Duodenal mucosa (tissue), 2 donors: ENCODE results near the gene F12.

Source experiments
- H3K27ac ChIP-seq: one replicate; pipeline ENCODE4 v1.7.0; 2013; ENCODE audit warnings: low read depth, low read length
- H3K27me3 ChIP-seq, 2 donors: one replicate each; pipeline ENCODE4 v1.7.0; 2013; ENCODE audit warnings: low read length in 2 of 2, control low read depth in 1 of 2; ENCODE audit not compliant: insufficient read depth in 2 of 2, control insufficient read depth in 1 of 2
- H3K36me3 ChIP-seq, 2 donors: one replicate each; pipeline ENCODE4 v1.7.0; 2013; ENCODE audit warnings: low read length in 2 of 2, control low read depth in 1 of 2; ENCODE audit not compliant: insufficient read depth in 2 of 2, control insufficient read depth in 1 of 2
- H3K4me1 ChIP-seq, 2 donors: one replicate each; pipeline ENCODE4 v1.7.0; 2013; ENCODE audit warnings: low read length in 2 of 2, control low read depth in 1 of 2; ENCODE audit not compliant: insufficient read depth in 2 of 2, control insufficient read depth in 1 of 2
- H3K4me3 ChIP-seq, 2 donors: one replicate each; pipeline ENCODE4 v1.7.0; 2013; ENCODE audit warnings: low read length in 2 of 2, low read depth in 1 of 2
- H3K9ac ChIP-seq, 2 donors: one replicate each; pipeline ENCODE4 v1.7.0; 2013; ENCODE audit warnings: low read length in 2 of 2, low read depth in 1 of 2
- H3K9me3 ChIP-seq, 2 donors: one replicate each; pipeline ENCODE4 v1.7.0; 2013; ENCODE audit warnings: low read length in 2 of 2, control low read depth in 1 of 2; ENCODE audit not compliant: control insufficient read depth in 1 of 2

F12 gene

DNA sequence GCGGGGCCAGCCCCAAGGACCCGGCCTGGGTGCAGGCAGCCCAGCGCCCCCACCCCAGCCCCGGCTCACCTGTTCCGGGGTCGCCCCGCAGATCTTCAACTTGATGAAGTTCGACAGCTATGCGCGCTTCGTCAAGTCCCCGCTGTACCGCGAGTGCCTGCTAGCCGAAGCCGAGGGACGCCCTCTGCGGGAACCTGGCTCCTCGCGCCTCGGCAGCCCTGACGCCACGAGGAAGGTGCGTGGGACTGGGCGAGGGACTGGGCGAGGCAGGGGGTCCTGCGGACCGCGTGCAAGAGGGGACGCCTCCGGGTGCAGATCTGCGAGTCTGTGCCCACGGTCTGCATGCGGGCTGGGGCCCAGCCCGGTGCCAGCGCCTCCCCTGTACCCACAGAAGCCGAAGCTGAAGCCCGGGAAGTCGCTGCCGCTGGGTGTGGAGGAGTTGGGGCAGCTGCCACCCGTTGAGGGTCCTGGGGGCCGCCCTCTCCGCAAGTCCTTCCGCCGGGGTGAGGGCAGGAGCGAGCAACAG, 42.0 kb downstream of the F12 start:
- H3K9ac ChIP-seq: peak overlapping the region in 1 of 2 donors; percentile 71

DNA sequence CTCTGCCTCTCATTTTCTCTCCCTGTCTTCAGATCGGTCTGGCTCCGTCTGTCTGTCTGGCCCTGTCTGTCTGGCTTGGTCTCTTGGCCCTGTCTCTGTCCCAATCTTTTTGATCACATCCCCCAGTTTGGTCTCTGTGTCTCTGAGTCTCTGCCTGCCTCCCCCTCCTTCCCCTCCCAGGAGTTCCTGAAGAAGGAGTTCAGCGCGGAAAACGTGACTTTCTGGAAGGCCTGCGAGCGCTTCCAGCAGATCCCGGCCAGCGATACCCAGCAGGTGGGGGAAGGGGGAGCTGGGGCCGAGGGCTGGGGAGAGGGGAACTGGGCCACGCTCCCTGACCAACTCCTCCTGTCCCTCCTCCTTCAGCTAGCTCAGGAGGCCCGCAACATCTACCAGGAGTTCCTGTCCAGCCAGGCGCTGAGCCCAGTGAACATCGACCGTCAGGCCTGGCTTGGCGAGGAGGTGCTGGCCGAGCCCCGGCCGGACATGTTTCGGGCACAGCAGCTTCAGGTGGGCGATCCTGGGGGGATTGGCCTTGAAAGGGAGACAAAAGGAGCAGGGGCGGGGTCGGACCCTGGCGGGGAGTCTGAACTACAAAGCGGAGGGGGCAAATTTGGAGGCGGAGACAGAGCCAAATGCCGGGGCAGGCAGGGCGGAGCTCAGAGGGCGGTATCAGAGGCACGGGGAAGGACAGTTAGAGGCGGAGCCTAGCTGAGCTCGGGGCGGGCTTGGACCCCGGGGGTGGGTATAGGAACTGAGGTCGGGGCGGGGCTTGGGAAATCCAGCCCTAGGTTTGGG, 42.6 kb downstream of the F12 start:
- peaks cover 67 to 78% of the 10 kb centered on the region in 2 donors for H3K4me1 ChIP-seq
- no peaks in the 10 kb centered on the region for H3K27me3 ChIP-seq
- peaks cover 0 to 7% of the 10 kb centered on the region in 2 donors for H3K36me3 ChIP-seq
- H3K4me3 ChIP-seq: peak overlapping the region; percentile 70 to 74
- H3K9me3 ChIP-seq: no peaks in the 10 kb centered on the region
- peak overlapping the region; percentile 71 to 79 for H3K9ac ChIP-seq
- peak overlapping the region; percentile 81 for H3K27ac ChIP-seq

More for the DNA sequence above, 42.0 kb downstream of the F12 start:
- H3K4me3 ChIP-seq: peak overlapping the region; percentile 70 to 74
- peaks cover 67 to 76% of the 10 kb centered on the region in 2 donors for H3K4me1 ChIP-seq
- H3K9me3 ChIP-seq: no peaks in the 10 kb centered on the region
- no peak overlapping the region for H3K27ac ChIP-seq
- H3K27me3 ChIP-seq: no peaks in the 10 kb centered on the region
- H3K36me3 ChIP-seq: peaks cover 0 to 7% of the 10 kb centered on the region in 2 donors

DNA sequence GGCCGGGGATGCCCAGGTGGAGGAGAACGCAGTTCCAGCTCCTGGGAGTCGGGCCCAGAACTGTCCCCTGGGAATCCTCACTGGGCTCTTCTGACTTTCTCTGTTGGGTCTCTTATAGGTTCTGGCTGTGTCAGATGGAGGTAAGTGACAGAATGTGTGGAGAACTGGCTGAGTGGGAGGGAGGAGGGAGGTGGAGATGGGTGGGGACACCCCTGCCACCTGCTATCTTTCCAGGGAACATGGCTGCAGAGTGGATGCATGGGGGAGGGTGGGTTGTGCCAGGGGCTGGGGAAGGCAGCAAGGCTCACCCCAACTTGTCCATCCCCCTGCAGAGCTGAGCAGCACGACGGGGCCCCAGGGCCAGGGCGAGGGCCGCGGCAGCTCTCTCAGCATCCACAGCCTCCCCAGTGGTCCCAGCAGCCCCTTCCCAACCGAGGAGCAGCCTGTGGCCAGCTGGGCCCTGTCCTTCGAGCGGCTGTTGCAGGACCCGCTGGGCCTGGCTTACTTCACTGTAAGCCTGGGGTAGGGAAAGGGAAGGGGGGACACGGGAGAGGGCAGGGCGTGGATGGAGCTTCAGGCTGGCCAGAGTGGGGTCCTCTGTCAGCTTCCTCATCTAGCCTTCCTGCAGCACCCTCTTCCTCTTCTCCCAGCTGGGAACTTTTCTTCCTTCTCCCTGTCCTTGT, 43.4 kb downstream of the F12 start:
- Histone ChIP-seq H3K4me3 (peak overlapping the region in 1 of 2 donors; percentile 74), H3K27me3 (no peaks in the 10 kb centered on the region), H3K36me3 (peaks cover 0 to 7% of the 10 kb centered on the region in 2 donors), H3K9ac (peak overlapping the region; percentile 32 to 71), H3K4me1 (peaks cover 62 to 79% of the 10 kb centered on the region in 2 donors), H3K9me3 (no peaks in the 10 kb centered on the region), H3K27ac (peak overlapping the region; percentile 81)

DNA sequence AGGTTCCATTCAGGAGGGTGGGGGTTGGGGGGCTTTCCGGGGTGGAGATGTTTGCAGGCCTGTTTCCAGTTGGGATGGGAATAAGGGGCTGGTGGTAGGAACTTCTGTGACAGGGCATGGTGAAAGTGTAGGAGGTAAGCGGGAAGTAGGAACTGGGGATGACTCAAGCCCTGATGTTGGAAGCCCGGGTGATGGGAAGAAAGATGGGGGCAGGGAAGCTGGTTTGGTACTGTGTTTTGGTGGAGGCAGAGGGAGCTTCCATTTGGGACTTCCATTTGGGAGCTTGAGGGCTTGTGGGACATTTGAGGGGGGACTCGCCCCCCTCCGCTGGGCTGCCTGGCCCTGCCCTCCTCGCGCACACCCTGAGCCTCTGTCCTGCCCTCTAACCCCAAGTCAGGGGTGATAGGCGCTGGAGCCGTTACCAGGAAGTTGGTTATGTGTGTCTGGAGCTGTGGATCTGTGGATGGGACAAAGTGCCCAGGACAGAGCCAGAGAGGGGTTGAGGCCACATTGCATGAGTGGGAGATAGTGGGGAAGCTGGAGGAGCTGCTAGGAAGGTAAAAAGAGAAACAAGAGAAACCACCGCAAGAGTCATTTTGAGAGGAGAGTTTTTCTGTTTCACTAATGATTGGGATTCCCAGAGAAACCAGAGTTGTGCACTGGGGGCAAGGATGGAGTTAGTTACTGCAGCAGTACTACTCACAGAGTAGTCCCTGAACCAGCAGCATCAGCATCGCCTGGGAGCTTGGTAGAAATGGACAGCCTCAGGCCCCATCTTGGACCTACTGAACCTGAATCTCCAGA, 45.0 kb downstream of the F12 start:
- Histone ChIP-seq H3K4me1 (peaks cover 57 to 80% of the 10 kb centered on the region in 2 donors), H3K36me3 (peaks cover 0 to 7% of the 10 kb centered on the region in 2 donors), H3K9ac (no peak overlapping the region), H3K27me3 (no peaks in the 10 kb centered on the region), H3K27ac (no peak overlapping the region), H3K9me3 (no peaks in the 10 kb centered on the region), H3K4me3 (no peak overlapping the region)

DNA sequence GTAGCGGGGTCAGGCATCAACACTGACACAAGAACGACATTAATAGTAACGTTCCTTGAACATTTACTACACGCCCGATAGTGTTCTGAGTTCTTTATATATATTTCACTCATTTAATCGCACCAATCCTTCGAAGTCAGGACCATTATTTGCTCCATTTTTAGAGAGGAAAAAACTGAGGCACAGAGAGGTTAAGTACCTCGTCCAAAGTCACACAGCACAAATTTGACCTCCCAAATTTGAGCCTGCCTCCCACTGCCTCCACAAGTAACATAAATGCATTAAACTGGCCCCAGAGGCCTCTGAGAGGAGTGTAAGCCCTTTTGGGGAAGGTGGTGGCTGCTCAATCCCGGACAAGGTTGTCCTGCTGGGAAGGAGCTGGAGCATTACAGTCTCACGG, 45.8 kb downstream of the F12 start:
- Histone ChIP-seq H3K9ac (no peak overlapping the region), H3K4me1 (peaks cover 53 to 80% of the 10 kb centered on the region in 2 donors), H3K27me3 (no peaks in the 10 kb centered on the region), H3K27ac (no peak overlapping the region), H3K9me3 (no peaks in the 10 kb centered on the region), H3K4me3 (peak overlapping the region; percentile 60 to 78), H3K36me3 (peaks cover 0 to 6% of the 10 kb centered on the region in 2 donors)

DNA sequence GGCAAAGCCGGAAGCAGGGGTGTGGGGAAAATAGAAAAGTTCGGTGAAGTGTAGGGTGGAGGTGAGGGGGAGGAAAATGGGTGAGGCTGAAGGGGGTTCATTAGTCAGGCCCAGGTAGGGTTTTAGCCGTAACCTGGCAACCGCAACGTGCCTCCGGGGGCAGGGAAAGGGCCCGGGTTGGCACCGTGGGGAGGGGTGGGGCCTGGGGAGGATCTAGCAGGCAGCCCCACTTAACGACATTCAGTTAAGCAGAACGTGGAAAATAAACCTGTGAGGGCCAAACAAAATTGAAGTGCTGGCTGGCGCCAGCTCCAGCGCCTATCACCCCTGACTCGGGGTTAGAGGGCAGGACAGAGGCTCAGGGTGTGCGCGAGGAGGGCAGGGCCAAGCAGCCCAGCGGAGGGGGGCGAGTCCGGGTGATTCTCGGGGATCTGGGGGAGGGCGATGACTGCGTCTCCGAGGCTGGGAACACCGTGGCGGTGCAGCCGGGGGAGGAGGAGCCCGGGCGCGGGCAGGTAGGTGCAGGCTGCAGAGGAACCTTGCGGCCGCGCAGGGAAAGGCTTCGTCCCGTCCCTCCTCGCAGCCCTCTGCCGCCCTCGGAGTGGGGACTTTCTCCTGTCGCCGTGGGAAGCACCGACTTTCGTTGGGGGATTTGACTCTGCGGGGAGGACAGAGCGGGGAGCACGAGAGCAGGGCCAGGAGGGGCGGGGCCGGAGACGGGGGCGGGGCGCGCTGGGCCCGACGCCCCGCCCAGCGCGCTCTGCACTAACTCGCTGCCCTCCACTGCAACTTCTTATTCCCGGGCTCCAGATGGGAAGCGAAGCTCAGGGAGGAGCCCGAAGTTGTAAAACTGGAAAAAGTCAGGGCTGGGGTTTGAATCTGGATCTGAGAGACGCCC, 46.5 kb downstream of the F12 start:
- no peaks in the 10 kb centered on the region for H3K9me3 ChIP-seq
- no peaks in the 10 kb centered on the region for H3K36me3 ChIP-seq
- peaks cover 53 to 79% of the 10 kb centered on the region in 2 donors for H3K4me1 ChIP-seq
- H3K4me3 ChIP-seq: peak overlapping the region; percentile 60 to 78
- H3K9ac ChIP-seq: peak overlapping the region; percentile 47 to 74
- no peaks in the 10 kb centered on the region for H3K27me3 ChIP-seq
- peak overlapping the region; percentile 10 for H3K27ac ChIP-seq

DNA sequence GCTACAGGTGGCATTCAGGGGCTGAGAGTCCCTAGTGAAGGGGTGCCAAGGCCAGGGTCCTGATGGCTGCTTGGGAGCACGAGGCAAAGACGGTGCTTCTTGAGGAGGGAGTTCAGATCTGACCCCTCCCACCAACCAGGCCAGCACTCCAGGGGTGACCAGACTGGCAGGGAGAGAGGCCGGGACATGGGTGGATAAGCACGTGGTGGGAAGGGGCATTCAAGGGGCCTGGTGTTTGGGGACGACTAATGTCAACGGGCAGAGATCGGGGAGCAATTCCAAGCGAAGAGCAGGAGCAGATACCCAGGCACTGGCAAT, 47.1 kb downstream of the F12 start:
- no peaks in the 10 kb centered on the region for H3K9me3 ChIP-seq
- no peaks in the 10 kb centered on the region for H3K27me3 ChIP-seq
- no peaks in the 10 kb centered on the region for H3K36me3 ChIP-seq
- H3K9ac ChIP-seq: peak overlapping the region; percentile 35 to 47
- peak overlapping the region; percentile 60 to 78 for H3K4me3 ChIP-seq
- peak overlapping the region; percentile 15 for H3K27ac ChIP-seq
- H3K4me1 ChIP-seq: peaks cover 57 to 78% of the 10 kb centered on the region in 2 donors

DNA sequence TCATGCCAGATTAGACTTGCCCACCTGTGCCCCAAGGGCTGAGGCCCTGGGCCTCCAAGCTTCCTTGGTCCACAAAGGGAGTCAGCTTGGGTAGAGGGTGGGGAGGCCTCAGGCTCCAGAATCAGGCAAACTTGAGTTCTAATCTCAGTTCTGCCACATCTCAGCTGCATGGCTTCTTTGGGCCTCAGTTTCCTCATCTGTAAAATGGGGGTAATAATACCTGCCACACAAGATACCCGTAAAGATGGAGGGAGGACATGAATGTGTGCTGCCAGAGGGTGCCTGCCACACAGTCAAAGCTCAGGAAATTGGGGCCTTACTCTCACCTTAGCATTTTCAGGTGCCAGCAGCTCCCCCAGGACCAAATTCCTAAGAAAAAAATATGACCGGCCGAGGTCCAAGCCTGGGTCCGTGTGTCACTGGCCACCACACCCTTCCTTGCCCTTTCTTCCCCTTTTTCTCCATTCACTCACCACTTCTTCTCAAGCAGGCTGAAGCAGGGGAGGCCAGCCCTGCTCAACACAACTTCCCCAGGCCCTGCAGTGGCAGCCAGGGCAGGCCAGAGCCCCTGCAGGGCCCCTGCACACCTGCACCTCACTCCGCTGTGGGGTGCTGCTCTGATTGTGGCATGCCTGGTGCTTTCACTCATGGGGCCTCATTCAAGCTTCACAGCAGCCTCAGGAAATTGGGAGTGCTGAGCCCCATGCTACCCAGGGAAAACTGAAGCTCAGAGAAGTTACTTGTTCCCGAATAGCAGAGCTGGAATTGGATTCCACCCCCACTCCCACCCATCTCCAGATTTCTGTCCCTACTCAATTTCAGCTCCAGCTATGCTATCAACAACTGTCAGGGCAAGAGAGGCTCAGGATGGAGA, 47.7 kb downstream of the F12 start:
- Histone ChIP-seq H3K27me3 (no peaks in the 10 kb centered on the region), H3K9me3 (no peaks in the 10 kb centered on the region), H3K36me3 (no peaks in the 10 kb centered on the region), H3K4me3 (no peak overlapping the region), H3K27ac (peak overlapping the region; percentile 15), H3K9ac (peak overlapping the region; percentile 35 to 47), H3K4me1 (peaks cover 62 to 83% of the 10 kb centered on the region in 2 donors)
